MG63 (cell line): Measurements from ENCODE around the gene USP12. TPM values are rescaled to one million over a fixed set of nuclear protein-coding genes. Genes with fewer than 3 reads are reported as not detected.
"Not testable (repeated sequence)": the region's sequence is repeated elsewhere in the genome, so short reads cannot be mapped to it uniquely, and the experiment has no call there.

ENCODE experiments used
- DNase-seq: peaks from one replicate; pipeline ENCODE4 v3.0.0-alpha.2; 2020
- H3K27me3 ChIP-seq: fragments of 250-450 bp; sonication (Bioruptor Pico); 2 replicates; pipeline ENCODE4 v1.5.1; 2020; ENCODE audit warnings: mild to moderate bottlenecking, moderate library complexity
- H3K36me3 ChIP-seq: fragments of 250-450 bp; sonication (Bioruptor Pico); 2 replicates; pipeline ENCODE4 v1.5.1; 2020; ENCODE audit warnings: mild to moderate bottlenecking, moderate library complexity
- H3K4me3 ChIP-seq: fragments of 250-450 bp; sonication (Bioruptor Pico); 2 replicates; pipeline ENCODE4 v1.5.1; 2020; ENCODE audit warnings: mild to moderate bottlenecking, moderate library complexity
- H3K9me3 ChIP-seq: fragments of 250-450 bp; sonication (Bioruptor Pico); 2 replicates; pipeline ENCODE4 v1.5.1; 2020; ENCODE audit warnings: mild to moderate bottlenecking, moderate library complexity
- total RNA-seq: library from RNA; depleted of rRNA; stranded (reverse); fragments of >200 nt; shearing (Covaris generic); gene quantifications from 2 replicates; pipeline ENCODE4 v1.2.3, GENCODE V29; 2014; ENCODE audit warnings: low replicate concordance

Gene USP12
- total RNA-seq, 1 experiment from 2014 or later, result 15.1 TPM

DNA sequence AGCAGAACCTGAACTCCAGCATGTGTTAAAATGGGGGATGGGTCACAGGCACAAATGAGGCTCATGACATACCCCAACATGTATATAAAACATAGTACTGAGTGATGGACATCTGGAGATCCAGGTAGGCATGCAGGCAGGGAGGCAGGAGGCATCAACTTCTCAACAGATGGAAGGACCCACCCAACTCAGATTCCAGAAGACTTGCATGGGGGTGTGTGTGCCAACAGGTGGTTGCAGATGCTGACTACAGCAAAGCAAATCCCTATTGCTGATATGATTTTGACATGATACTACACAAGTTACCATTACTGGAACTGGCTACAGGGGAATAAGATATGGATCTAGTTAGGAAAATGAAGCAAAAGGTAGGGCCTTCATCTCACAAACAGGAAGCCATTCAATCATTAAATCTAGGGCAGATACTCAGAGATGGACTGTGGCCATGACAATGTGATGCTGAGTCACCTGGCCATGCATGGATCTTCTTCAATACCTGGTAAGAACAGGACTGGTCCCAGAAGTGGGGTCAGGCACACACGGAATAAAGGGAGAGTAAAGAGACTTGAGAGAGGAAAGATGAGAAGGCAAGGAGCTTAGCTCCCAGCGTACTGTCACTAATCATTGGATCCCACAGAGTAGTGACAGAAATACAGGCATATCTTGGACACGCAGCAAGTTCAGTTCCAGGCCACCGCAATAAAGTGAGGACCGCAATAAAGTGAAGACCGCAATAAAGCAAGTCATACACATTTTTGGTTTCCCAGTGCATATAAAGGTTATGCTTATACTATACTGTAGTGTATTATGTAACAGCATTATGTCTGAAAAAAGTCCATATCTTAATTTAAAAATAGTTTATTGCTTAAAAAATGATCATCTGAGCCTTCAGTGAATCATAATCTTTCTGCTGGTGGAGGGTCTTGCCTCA is 91.3 kb downstream of the USP12 start:
- Histone ChIP-seq H3K4me3 (no peak overlapping the region), H3K36me3 (peaks cover 31% of the 10 kb centered on the region), H3K27me3 (no peaks in the 10 kb centered on the region), H3K9me3 (no peaks in the 10 kb centered on the region)
- DNase-seq, result no peak

- Histone ChIP-seq H3K36me3 (peaks cover 29% of the 10 kb centered on the region), H3K9me3 (no peaks in the 10 kb centered on the region), H3K4me3 (no peak overlapping the region), H3K27me3 (no peaks in the 10 kb centered on the region)
- DNase-seq, result no peak
These were observed 92.1 kb downstream of the USP12 start for GRCh38 chr13:27079421-27079958.

DNA sequence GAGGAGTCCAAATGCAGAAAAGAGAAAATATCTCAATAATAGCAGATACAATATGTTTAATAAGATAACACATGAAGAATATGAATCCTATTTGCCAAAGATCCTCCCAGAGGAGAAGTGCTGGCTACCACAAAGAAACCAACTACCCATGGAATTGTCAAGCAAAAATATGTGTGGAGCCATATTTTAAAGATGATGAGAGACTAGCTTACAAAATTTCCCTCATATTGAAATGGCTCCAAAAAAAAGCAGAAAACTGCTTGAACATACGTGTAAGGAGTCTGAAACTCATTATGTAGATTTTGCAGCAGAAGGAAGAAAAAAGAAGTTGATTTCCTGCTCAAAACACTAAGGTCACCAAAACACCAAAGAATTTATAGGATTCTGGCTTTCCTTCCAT is 94.2 kb downstream of the USP12 start:
- no peaks in the 10 kb centered on the region for H3K9me3 ChIP-seq
- no peak overlapping the region for H3K4me3 ChIP-seq
- H3K36me3 ChIP-seq, result peaks cover 33% of the 10 kb centered on the region
- no peak for DNase-seq
- no peaks in the 10 kb centered on the region for H3K27me3 ChIP-seq

GRCh38 chr13:27076421-27076820 is 95.2 kb downstream of the USP12 start:
- H3K27me3 ChIP-seq, result no peaks in the 10 kb centered on the region
- H3K9me3 ChIP-seq, result no peaks in the 10 kb centered on the region
- peaks cover 25% of the 10 kb centered on the region for H3K36me3 ChIP-seq
- H3K4me3 ChIP-seq, result no peak overlapping the region
- DNase-seq, result no peak

- Histone ChIP-seq H3K27me3 (no peaks in the 10 kb centered on the region), H3K4me3 (no peak overlapping the region), H3K36me3 (peaks cover 31% of the 10 kb centered on the region), H3K9me3 (no peaks in the 10 kb centered on the region)
- DNase-seq, result no peak
These were observed 98.4 kb downstream of the USP12 start for GRCh38 chr13:27073186-27073585.

GRCh38 chr13:27066123-27066522 is 105.5 kb downstream of the USP12 start:
- not testable (repeated sequence) for H3K27me3 ChIP-seq, DNase-seq, H3K9me3 ChIP-seq, H3K4me3 ChIP-seq
- peaks cover 21% of the 10 kb centered on the region for H3K36me3 ChIP-seq

DNA sequence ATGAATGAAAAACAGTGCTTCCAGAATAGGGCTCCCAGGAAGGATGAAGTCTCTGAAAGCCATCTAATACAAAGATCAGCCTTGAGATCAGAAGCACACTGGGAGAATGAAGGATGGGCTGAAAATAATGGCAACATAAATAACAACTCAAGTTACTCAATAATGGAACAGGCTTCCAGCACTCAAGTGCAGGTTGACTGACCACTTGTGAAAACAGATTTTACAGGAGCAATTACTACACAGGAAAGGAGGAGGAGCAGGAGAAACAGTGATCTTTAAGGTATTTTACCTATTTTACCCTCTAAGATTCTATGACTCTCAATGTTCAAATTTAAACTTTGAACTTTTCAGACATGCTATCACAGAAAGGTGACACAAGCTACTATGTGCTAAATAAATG is 106.0 kb downstream of the USP12 start:
- Histone ChIP-seq H3K36me3 (peaks cover 16% of the 10 kb centered on the region), H3K4me3 (no peak overlapping the region), H3K27me3 (no peaks in the 10 kb centered on the region), H3K9me3 (no peaks in the 10 kb centered on the region)
- no peak for DNase-seq

- Histone ChIP-seq H3K36me3 (peaks cover 9% of the 10 kb centered on the region), H3K4me3 (no peak overlapping the region), H3K9me3 (no peaks in the 10 kb centered on the region), H3K27me3 (no peaks in the 10 kb centered on the region)
- DNase-seq, result no peak
These were observed 107.2 kb downstream of the USP12 start for GRCh38 chr13:27064252-27064995.

GRCh38 chr13:27057817-27058216 is 113.8 kb downstream of the USP12 start:
- H3K9me3 ChIP-seq, result no peaks in the 10 kb centered on the region
- DNase-seq, result no peak
- H3K27me3 ChIP-seq, result no peaks in the 10 kb centered on the region
- peaks cover 17% of the 10 kb centered on the region for H3K36me3 ChIP-seq
- no peak overlapping the region for H3K4me3 ChIP-seq

DNA sequence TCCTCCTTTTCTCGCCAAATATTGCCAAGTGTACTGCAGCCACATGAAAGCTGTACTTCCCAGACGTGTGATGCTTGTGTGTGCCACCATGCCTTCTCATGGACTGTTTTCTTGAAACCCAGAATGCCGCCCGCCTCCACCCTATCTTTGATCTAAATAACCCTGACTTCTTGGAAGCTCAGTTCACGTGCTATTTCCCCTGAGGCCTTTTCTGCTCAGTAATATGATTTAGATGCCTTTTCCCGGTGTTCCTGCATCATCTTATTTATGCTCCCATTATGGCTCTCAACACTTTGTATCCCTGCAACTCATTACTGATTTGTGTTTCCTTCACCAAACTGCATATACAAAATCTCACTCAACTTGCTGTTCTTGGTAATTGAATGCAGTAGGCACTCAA is 116.1 kb downstream of the USP12 start:
- Histone ChIP-seq H3K9me3 (no peaks in the 10 kb centered on the region; the same call in 1 of the 2 replicates), H3K4me3 (no peak overlapping the region), H3K27me3 (no peaks in the 10 kb centered on the region), H3K36me3 (peaks cover 22% of the 10 kb centered on the region)
- no peak for DNase-seq

DNA sequence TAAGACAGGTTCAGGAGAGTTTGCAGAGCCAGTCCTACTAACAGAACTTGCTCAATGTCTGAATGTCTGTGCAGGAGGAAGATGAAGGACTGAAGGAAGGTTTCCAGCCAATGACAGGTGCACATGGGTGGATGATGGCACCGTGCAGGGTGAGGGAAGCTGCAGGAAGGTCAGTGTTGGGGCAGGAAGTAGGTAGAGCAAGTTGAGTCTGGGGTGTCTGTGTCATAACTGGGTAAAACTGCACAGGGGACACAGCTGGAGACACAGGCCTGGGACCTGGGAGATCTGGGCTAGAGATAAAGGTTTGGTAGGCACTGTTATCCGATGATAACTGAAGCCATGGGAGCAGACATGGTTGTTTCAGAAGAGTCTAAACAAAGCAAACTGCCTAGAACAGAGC is 116.9 kb downstream of the USP12 start:
- no peaks in the 10 kb centered on the region; the same call in 1 of the 2 replicates for H3K9me3 ChIP-seq
- peaks cover 24% of the 10 kb centered on the region for H3K36me3 ChIP-seq
- no peak for DNase-seq
- no peaks in the 10 kb centered on the region for H3K27me3 ChIP-seq
- H3K4me3 ChIP-seq, result no peak overlapping the region

- Histone ChIP-seq H3K4me3 (no peak overlapping the region), H3K36me3 (peaks cover 22% of the 10 kb centered on the region)
These were observed 117.6 kb downstream of the USP12 start for GRCh38 chr13:27053902-27054595.

GRCh38 chr13:27053210-27053884 is 118.3 kb downstream of the USP12 start:
- no peak overlapping the region for H3K4me3 ChIP-seq
- no peak for DNase-seq

More at GRCh38 chr13:27053902-27054595, 117.6 kb downstream of the USP12 start:
- Histone ChIP-seq H3K27me3 (no peaks in the 10 kb centered on the region), H3K9me3 (no peaks in the 10 kb centered on the region; the same call in 1 of the 2 replicates)
- DNase-seq, result peak; percentile 88

DNA sequence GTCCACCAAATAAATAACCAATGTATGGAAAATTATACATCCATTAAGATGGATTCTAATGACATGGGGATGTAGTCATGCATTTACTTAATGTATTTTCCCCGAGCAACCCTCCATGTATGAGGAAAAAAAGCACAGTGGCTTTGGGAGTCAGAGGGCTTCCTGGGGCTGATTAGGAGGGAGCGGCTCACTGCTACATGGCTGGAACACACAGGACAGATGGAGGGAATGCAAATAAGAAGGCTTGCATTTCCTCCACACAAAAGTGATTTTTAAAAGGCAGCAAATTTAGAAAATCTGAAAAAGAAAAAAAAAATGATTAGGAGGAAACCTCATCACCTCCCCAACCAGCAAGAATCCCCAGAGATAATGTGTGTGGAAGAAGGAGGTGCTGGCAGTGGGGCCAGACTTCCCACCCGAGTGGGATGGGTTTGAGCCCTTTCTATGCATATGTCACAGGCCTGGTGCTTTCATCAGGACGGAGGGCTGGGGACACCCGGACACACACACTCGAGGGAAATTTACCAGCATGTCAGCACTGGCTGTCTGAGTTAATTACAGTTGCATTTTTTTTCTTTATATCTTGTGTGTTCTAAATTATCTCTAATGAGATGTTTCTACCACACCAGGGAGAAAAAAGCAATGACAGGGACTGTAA is 118.9 kb downstream of the USP12 start:
- no peak for DNase-seq
- Histone ChIP-seq H3K27me3 (no peaks in the 10 kb centered on the region), H3K9me3 (no peaks in the 10 kb centered on the region; the same call in 1 of the 2 replicates), H3K36me3 (peaks cover 22% of the 10 kb centered on the region), H3K4me3 (no peak overlapping the region)

More at GRCh38 chr13:27053210-27053884, 118.3 kb downstream of the USP12 start:
- Histone ChIP-seq H3K9me3 (no peaks in the 10 kb centered on the region; the same call in 1 of the 2 replicates), H3K36me3 (peaks cover 22% of the 10 kb centered on the region), H3K27me3 (no peaks in the 10 kb centered on the region)

GRCh38 chr13:27047081-27047480 is 124.5 kb downstream of the USP12 start:
- no peak for DNase-seq
- no peak overlapping the region for H3K4me3 ChIP-seq
- peaks cover 11% of the 10 kb centered on the region for H3K36me3 ChIP-seq
- no peaks in the 10 kb centered on the region for H3K27me3 ChIP-seq
- no peaks in the 10 kb centered on the region; the same call in 1 of the 2 replicates for H3K9me3 ChIP-seq
